Fibroblast of lung (primary cell): Measurements from ENCODE around the gene FAM114A1.

Source experiments
- EZH2 ChIP-seq: IDR thresholded peaks from 2 replicates; pipeline ENCODE4 v1.5.1; 2012; ENCODE audit warnings: low read length, control low read depth, mild to moderate bottlenecking; ENCODE audit errors: missing control alignments
- TF ChIP-seq, protein P1 (sequence below), 2 donors: IDR thresholded peaks in 1 of 2; conservative IDR thresholded peaks in 1 of 2; 1 replicate in 1 of 2; 2 replicates in 1 of 2; pipeline ENCODE4 v1.5.1; 2011 to 2012; ENCODE audit warnings: low read length in 2 of 2, control low read depth in 1 of 2, inconsistent platforms in 1 of 2, low read depth in 1 of 2, mild to moderate bottlenecking in 1 of 2

DNA sequence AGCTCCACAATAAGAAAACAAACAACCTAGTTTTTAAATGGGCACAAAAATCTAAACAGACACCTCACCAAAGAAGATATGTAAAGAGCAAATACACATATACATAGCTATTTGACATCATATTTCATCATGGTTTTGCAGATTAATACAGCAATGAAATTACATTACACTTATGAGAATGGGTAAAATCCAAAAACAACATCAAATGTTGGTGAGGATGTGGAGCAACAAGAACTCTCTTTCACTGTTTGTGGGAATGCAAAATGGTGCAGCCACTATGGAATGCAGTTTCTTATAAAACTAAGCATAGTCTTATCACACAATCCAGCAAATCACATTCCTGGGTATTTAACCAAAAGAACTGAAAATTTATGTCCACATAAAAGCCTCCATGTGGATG, 36.0 kb upstream of the FAM114A1 start:
- TF ChIP-seq, protein P1, sequence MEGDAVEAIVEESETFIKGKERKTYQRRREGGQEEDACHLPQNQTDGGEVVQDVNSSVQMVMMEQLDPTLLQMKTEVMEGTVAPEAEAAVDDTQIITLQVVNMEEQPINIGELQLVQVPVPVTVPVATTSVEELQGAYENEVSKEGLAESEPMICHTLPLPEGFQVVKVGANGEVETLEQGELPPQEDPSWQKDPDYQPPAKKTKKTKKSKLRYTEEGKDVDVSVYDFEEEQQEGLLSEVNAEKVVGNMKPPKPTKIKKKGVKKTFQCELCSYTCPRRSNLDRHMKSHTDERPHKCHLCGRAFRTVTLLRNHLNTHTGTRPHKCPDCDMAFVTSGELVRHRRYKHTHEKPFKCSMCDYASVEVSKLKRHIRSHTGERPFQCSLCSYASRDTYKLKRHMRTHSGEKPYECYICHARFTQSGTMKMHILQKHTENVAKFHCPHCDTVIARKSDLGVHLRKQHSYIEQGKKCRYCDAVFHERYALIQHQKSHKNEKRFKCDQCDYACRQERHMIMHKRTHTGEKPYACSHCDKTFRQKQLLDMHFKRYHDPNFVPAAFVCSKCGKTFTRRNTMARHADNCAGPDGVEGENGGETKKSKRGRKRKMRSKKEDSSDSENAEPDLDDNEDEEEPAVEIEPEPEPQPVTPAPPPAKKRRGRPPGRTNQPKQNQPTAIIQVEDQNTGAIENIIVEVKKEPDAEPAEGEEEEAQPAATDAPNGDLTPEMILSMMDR (conservative IDR thresholded peaks at IDR 0.05 in 1 of 2, IDR thresholded peaks at IDR 0.05 in 1 of 2; ENCODE audit: low read depth in 1 of 2, low read length in 2 of 2): no peak
- TF ChIP-seq EZH2: no peak
